Forelimb muscle (tissue), 1 donor: ENCODE measurements around the gene DCUN1D2. TPM values are rescaled to one million over a fixed set of nuclear protein-coding genes. Genes with fewer than 3 reads are reported as not detected.
"Not testable (repeated sequence)": the region's sequence is repeated elsewhere in the genome, so short reads cannot be mapped to it uniquely, and the experiment has no call there.

Experiments used
- DNase-seq: peaks from one replicate; pipeline ENCODE4 v3.0.0-alpha.2; 2013; ENCODE audit warnings: low read depth
- polyA plus RNA-seq: library from polyadenylated mRNA; unstranded; fragments of 120-200 nt; gene quantifications from one replicate; pipeline ENCODE4 v1.2.1, GENCODE V29; 2013; ENCODE audit not compliant: insufficient read length

DCUN1D2 gene
- polyA plus RNA-seq, 1 donor = 19.5 TPM

DNA sequence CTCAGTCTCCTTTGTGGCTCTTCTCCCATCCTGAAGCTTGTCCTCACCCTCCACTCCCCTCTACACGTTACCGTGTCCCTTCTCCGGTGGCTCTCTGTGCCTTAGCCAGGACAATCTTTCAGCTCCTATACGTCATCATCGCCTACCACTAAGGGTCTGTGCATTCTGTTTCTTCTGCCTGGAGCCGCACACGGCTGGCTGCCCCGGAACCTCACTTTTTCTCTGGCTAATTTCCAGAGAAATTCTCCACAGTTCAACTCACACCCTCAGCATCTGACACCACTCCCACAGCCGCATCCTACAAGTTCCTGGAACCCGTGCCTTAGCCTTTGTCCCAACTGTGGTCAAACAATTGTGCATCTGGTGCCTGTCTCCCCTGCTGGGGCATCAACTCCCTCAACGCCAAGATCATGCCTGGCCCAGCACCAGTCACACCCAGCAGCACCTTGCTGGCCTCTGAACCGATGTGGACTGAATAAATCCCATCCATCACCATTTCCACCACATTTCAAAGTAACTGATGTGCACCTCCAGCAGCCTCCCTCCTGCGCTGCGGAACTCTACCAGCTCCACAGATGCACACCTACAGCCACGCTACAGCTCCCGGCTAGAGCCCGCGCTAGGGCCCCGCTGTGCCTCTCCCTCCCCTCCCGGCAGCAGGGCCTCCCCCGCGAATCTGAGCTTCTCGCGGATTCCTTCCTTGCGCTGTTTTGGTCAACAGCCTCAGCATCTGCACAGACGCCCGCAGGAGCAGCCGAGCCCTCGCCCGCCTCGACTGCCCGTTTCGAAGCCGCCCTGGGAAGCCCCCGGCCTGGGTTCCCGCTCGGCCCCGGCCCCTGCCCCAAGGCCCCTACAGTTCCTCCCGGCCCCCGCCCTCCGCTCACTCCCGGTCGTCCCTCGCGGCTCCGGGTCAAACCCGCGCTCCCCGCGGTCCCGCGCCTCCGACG, 689 bp downstream of the DCUN1D2 start:
- DNase-seq = no peak

DNA sequence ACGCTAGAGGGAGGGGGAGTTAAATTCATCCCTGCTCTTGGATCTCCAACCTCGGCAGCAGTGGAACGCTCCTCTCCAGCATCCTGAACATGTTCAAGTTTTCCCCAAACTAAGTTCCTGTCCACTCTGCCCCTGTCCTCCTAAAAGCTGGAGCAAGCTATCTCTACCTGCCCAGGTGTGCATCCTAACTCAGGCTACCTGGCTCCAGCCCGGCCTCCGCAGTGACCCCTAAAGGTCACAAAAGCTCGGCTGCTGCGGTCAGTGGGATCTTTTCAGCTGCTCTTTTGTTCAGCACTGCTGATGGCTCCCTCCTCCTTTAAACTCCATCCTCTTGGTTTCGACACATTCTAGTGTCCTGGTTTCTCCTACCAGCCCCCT, 1.4 kb downstream of the DCUN1D2 start:
- DNase-seq = no peak

DNA sequence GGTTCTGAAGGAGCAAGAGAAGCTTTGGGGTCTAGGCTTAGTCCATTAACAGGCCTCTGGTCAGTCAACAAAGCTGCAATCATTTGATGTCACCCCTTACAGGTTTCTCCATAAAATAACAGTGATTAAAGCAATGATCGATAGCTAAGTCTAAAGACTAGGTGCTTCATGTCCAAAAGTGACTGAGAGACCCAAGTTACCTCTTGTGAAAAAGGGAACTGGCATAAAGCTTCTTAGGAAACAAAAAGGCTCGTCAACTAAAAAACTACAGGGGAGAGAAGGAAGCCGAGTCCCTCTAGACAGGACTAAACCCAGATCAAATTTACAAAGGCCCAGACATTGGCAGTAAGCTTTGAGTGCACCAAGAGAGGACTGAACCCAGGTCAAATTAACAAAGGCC, 2.2 kb downstream of the DCUN1D2 start:
- no peak for DNase-seq

DNA sequence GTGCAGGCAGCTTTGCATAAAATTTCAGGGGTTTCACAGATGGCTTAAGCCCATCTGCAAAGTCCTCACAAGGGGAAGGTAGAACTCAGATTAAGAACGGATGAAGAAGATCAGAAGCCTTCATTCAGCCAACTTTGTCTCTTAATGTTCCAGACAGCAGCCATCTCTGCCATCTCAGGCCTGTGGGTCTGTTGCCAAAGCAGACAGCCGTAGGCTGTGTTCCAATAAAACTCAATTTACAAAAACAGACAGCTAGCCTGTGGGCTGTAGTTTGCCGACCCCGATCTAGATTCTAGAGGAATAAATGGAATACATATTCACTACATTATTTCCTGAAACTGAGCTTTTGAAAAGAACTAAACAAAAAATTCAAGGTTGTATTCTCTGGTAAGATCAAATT, 3.8 kb downstream of the DCUN1D2 start:
- DNase-seq = no peak

DNA sequence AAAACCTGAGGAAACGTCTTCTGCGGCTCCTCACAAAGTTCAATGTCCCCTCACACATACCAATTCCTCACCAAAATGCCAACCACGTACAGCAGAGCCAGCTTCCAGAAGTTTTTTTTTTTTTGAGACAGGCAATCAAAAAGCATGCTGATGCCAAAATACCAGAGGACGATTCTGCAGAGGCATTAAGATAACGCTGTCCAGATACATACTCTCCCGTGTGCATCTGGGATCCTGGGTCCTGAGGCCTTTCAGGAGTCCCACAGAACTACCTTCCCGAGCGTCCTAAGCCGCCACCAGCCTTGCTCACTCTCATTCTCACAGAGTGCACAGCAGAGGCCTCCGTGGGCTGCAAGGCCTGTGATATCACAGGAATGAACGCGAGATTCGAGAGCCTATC, 5.0 kb downstream of the DCUN1D2 start:
- no peak for DNase-seq

DNA sequence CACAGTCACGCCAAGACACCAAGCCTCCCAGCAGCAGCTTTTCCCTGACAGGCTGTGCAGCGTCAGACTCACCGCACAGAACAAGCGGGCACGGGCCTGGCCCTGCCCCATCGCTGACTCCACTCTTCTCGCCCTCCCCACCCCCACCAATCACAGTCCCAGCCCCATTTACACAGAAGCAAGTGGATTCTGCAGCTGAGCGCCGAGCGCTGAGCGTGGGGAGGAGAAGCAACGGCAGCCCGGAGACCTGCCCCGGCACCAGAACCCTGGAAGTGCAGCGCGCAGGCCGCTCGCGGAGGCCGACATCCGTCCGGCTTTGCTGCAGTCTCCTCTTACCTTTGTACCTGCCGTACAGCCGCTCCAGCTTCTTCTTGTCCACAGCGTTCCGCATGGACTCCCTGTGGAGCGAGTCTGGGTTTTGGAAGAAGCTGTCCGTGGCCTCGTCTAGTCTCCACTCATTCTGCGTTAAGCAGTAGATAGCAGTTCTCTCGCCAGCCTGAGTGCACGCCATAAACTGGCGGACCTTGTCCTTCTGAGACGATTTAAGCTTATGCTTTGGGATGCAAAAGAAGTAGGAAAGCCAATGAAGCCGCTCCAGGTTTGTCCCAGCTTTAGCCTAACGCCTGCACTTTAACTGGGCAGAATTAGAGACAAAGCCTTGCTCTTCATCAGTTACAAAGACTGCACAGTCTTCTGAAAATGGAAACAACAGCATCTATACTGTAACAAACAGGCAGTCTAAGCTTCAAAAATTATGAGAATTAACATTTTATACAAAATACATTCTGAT, 6.8 kb downstream of the DCUN1D2 start:
- DNase-seq = no peak

DNA sequence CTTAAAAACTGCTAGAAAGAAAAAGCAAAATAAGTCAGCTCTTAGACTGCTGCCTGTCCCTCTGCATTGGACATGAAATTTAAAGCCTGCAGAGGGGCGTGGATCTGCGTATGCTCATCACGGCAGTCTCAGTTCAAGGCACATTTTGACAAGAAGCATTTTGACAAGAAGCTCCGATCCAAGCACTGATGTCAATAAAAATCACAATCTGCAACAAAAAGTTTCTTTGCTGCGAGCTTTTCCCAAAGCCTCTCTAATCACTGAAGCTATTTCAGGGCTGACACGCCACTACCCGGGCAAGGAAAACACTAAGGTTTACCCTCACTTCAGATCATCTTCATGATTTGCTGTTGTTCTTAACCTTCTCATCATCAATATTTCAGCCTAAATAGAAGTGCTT, 7.4 kb downstream of the DCUN1D2 start:
- DNase-seq = no peak

DNA sequence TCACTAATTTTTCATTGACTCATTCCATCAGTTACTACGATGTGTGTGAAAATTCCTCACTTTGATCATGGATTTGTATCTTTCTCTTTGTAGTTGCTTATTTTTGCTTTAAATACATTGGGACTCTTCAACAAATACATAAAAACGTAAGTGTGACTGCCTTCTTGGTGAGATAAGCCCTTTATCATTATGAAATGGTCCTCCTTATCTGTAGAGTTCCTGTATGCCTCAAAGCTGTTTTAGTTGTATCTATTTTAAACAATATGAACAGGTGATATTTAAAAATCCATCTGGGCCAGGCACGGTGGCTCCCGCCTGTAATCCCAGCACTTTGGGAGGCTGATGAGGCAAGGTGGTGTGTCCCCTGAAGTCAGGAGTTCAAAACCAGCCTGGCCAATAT, 11.3 kb downstream of the DCUN1D2 start:
- no peak for DNase-seq

DNA sequence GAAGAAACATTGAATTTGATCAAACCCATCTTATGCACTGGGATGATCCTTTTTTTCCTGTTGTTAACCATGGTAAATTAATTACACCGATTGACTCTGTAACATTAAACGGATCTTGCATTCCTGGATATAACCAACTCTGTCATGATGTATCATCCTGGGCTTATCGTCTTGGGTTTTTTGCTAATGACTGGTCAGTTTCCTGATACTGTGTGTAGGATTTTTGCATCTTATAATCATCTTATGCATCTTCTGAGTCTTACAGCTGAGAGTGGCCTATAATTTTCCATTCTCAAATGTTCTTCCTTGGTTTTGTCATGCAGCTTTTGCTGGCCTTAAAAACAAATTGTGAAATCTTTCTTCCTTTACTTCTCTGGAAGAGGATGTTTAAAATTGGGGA, 12.8 kb downstream of the DCUN1D2 start:
- DNase-seq = no peak

DNA sequence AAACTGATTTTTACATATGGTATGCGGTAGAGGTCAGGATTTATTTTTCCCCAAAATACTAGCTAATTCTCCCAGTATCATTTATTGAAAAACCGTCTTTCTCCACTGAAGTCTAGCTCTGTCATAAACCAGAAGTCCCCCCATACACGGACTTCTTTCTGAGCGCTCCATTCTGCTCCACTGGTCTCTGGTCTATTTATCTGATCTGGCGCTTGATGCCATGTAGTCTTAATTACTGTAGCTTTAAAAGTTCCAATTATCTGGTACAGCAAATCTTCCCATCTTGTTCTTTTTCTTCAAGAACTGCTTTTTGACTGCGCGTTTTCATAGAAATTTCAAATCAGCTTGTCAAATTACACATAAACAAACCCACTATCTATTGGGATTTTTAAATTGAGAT, 13.7 kb downstream of the DCUN1D2 start:
- no peak for DNase-seq

DNA sequence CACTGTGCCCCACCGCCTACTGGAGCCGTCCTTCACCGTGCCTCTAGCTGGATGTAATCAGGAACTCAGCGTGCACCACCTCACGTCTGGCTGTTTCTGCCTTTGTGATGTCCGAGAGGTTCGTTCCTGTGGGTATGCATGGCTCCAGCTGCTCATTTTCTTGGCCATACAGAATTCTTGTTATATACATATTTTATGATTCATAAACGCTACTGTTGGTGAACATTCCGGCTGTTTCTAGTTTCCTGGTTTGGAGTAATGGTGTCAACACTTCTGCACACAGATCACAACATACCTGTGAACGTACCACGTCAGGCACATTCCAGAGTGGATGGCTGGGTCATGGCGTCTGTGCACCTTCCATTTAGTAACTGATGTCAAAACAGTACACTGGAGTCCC, 14.6 kb downstream of the DCUN1D2 start:
- DNase-seq = no peak

DNA sequence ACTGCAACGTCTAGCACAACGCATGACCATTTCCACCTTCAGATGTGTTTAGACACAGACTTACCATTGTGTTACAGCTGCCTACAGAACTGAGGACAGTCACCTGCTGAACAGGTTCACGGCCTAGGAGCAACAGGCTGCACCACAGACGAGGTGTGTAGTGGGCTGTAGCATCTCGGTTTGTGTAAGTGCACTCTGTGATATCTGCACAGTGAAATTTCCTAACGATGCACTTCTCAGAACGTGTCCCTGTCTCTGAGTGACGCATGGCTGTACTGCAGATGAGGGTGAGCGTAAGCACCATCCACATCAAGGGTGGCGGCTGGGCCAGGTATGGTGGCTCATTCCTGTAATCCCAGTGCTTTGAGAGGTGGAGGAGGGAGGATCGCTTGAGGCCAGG, 15.2 kb downstream of the DCUN1D2 start:
- no peak for DNase-seq

DNA sequence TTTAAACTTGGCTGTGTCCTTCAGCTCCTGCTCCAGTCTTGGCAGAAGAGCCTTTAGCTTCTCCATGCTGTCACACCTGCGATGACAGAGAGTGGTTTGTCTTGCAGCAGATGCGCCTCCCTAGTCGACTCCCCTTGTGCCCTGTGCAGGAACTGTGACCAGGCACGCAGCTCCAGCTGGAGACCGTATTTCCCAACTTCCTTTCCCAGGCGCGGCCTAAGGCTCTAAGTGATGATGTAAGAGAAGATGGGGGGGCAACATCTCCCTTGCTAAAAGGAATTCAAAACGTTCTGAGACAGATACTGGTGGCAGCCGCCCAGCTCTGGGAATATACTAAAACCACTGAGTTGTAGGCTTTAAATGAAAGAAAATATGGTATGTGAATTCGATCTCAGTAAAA, 16.3 kb downstream of the DCUN1D2 start:
- no peak for DNase-seq

DNA sequence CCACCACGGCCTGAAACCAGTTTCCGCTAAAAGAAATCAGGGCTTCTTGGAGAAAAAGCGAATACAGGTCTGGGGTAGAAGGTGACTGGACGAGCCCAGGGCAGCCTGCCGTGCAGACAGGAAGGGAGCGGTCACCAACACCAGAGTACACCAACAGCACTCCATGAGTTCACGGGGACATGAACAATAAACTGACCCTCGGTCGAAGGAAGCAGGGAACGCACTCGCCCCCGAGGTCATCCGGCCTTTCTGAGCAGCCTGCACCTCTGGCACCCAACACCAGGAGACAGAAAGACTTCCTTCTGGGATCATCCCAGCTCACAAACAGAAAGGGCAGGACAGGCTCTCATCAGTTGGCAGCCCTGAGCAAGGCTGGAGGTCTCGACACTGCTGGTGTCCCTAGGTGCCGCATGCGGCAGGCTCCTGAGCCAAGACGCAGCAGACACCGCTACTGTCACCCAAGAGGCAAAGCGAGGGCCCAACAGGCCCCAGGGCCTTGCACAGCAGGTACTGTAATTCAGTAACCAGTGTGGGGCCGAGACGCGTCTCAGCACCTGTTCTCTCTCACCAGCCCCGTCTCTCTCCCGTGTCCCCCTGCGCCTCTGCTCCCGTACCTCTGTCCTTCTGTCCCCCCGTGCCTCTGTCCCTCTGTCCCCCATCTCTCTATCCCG, 18.0 kb downstream of the DCUN1D2 start:
- DNase-seq = no peak

DNA sequence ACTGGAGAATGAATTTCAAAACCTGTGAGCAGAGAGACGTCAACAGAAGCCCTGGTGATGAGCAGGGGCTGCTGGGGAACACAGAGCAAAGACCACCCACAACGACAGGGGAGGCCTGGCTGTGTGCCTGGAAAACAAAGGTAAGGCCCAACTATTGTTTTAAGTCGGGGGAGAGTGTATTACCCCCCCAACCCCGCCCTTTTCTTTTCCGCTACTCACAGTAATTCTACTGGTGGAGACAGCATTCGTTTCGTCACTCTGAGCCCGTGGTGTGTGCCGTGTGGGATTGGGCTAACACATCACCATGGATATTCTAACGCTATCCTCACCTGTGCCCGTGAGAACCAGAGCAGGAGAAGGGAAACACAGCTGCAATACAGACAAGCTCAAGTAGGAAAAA, 18.7 kb downstream of the DCUN1D2 start:
- no peak for DNase-seq

DNA sequence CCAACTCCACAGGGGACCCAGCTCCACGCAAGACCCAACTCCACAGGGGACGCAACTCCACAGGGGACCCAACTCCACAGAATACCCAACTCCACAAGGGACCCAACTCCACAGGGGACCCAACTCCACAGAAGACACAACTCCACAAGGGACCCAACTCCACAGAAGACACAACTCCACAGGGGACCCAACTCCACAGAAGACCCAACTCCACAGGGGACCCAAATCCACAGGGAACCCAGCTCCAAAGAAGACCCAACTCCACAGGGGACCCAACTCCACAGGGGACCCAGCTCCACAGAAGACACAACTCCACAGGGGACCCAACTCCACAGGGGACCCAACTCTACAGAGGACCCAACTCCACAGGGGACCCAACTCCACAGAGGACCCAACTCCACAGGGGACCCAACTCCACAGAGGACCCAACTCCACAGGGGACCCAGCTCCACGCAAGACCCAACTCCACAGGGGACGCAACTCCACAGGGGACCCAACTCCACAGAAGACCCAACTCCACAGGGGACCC, 19.8 kb downstream of the DCUN1D2 start:
- DNase-seq = not testable (repeated sequence)

DNA sequence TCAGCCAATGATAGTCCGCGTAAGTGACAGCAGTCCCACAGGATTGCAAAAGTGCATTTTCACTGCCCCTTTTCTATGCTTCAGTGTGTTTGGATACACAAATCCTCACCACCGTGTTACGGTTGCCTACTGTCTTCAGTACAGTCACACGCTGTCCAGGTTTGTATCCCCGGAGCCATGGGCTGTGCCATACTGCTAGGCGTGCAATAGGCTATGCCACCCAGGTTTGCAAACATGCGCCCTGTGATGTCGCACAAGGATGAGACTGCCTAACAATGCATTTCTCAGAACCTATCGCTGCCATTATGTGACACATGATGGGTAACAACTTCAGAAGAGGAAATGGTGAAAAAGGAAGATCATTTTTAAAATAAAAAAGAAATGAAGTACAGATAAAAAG, 20.4 kb downstream of the DCUN1D2 start:
- no peak for DNase-seq

DNA sequence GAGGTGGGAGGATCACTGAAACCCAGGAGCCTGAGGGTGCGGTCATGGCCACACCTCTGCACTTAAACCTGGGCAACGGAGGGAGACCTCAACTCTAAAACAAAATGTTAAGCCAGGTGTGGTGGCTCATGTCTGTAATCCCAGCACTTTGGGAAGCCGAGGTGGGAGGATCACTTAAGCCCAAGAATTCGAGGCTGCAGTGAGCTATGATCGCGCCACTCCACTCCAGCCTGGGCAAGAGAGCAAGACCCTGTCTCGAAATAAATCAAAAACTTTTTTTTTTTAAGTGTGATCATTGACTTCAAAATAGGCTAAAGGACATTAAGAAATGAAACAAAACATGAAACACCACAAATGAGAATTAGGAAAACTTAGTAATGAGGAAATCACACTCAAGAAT, 20.9 kb downstream of the DCUN1D2 start:
- DNase-seq = no peak

DNA sequence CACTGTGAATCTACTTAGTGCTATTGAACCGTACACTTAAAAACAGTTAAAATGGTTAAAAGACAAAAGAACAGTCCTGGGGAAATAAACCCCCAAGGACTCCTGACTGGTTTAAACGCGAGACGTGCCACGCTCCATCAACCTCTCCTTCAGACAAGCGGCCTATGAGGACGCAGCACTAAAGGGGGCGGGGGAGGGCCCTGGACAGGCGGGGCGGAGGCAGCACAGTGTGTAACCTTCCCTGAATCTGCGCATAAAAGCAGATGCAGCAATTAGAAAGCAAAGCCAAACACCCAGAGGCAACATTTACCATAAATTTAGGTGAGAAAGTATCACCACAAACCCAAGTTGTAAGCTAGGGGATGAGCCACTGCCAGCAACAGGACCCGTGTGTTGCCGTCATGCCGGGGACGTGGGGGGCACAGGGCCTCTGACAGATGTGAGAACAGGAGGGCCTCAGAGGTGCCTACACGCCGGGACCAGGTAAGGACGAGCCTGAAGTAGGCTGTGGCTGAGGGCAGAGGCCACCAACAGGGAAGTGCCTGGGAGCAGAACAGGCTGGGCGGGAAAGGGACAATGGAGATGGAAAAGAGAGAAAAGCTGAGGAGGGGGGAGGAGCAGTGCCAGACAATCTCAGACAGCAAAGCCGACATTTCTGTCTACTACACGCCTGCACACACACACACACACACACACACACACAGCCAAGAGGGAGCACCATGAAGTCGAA, 21.9 kb downstream of the DCUN1D2 start:
- no peak for DNase-seq

DNA sequence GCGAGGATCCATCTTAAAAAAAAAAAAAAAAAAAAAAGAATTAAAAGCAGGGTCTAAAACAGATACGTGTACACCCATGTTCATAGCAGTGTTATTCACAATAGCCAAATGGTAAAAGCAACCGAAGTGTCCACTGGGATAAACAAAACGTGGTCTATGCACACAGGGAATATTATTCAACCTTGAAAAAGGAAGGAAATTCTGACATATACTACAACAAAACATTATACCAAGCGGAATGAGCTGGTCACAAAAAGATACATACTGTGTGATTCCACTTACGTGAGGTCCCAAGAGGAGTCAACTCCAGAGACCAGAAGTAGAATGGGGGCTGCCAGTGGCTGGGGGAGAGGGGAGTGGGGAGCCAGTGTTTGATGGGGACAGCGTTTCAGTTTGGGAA, 22.5 kb downstream of the DCUN1D2 start:
- no peak for DNase-seq

DNA sequence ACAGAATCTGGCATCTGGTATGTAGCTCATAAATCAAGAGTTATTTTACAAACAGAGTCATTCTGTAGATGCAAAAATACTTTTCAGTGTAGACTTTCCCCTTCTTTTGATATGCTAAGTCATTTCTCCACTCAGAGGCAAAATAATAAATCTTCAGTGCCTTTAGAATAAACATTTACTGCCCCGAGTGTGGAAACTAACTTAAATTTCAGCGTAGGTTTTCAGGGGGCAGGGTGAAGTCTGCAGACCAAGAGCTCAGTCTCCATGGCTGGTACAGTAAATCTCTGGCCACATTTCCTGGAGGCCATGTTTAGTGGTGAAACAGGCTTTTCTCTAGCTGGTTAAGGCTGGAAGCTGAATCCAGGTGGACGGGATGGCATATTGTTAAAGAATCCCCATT, 24.1 kb downstream of the DCUN1D2 start:
- DNase-seq = no peak

DNA sequence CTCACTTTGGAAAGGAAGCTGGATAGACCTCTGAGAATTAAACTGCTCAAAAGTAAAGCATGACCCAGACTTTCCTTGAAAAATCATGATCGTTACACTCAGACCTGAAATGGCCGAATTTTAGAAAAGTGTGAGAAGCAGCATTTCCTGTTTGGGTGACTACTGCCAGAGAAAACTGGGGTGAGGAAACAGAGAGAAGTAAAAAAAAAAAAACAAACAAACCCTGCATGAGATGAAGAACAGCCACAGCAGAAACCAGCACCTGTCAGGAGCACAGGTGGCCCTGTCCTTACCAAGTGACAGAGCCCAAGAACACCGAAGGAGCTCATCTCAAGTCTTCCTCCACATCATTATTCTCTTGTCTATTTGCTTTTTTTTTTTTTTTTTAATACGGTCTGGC, 25.2 kb downstream of the DCUN1D2 start:
- DNase-seq = no peak
